ENCODE results near the gene CACNB4.

CACNB4 gene

DNA sequence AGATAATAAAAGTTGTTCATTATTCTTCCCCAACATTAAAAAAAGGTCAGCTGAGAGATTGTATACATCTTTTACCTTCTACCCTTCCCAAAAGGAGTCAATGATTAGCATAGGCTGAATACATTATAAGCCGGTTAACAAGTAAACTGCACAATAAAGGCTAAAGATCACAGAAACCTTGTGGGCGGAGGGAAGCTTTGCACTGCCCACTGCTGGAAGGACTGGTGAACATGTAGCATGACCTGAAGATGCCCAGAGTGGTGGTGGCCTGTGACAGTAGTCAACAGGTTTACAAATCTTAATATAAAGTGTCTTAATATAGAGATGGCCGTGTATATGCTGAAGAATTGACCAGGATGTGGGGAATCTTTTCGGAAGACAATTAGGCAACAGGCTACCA lies 306.3 kb downstream of the CACNB4 start:
- DNase-seq (ENCODE audit: low read depth in 4 of 4, low spot score in 1 of 4) = no peak

DNA sequence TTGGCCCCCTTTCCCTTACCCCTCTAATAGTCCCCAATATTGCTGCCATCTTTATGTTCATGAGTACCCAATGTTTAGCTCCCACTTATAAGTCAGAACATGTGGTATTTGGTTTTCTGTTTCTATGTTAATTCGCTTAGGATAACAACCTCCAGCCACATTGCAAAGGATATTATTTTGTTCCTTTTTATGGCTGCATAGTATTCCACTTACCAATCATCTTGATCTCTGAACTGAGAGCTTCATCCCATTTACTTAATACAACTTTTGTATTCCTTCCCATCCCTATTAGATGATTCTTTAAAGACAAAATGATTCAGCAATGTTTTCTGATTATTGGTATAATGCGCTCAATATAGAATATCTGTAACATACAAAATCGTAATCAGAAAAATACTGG lies 307.3 kb downstream of the CACNB4 start:
- DNase-seq (ENCODE audit: low read depth in 4 of 4, low spot score in 1 of 4) = no peak

DNA sequence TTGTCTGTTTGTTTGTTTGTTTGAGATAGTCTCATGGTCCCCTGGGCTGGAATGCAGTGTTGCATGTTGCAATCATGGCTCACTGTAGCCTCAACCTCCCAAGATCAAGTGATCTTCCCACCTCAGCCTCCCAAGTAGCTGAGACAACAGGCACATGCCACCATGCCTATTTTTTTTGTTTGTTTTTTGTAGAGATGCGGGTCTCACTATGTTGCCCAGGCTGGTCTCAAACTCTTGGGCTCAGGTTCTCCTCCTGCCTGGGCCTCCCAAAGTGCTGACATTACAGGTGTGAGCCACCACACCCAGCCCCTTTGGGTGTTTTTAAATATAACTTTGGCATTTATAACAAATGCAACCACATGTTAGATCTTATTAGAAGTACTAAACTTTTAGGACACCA lies 308.2 kb downstream of the CACNB4 start:
- no peak for DNase-seq (ENCODE audit: low read depth in 4 of 4, low spot score in 1 of 4)

DNA sequence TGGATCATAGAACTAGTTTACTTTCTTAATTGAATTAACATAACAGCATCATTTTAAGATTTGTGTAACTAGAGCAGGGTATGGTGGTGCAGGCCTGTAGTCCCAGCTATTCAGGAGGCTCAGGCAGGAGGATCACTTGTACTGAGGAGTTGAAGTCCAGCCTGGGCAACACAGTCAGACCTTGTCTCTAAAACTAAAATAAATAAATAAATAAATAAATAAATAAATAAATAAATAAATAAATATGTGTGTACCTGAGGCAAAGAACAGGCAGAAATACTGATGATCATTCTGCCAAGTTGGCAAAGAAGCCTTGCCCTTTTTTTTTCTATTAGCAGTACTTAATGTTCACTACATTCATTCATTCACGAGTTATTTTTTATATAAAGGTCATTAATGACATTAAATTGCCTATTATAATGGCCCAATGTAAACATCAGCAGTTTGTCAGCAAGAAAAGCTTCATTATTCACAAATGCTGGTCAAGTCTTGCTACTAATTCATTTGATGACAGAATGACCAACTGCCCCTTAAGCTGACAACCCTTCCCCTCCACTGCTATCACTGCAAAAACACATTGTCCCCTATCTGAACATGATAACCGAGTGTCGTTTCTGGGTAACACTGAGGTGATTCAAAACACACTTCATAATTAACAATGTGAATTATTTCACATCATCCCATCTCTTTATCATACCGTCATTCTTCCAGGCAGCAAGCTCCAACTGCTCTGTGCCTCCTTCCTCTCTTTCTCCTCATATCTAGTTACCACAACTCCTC lies 309.6 kb downstream of the CACNB4 start:
- DNase-seq (ENCODE audit: low read depth in 4 of 4, low spot score in 1 of 4) = no peak

DNA sequence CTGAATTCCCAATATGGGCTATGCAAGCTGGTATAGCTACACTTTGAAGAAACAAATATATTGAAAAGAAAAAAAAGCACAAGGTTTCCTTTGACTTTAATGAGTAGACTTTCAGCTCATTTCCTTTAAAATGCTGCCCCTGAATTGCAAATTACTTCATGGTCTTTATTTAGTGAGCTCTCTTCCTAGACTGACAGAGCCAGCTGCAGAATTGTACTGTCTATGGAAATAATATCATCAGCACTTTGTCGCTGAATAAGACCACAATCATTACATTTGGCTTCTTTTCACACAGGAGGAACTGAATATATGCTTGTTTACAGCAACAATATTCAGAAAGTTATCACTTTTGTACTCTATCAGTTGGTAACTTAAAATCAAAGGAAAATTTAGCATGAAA lies 312.4 kb downstream of the CACNB4 start:
- DNase-seq (ENCODE audit: low read depth in 4 of 4, low spot score in 1 of 4) = no peak

DNA sequence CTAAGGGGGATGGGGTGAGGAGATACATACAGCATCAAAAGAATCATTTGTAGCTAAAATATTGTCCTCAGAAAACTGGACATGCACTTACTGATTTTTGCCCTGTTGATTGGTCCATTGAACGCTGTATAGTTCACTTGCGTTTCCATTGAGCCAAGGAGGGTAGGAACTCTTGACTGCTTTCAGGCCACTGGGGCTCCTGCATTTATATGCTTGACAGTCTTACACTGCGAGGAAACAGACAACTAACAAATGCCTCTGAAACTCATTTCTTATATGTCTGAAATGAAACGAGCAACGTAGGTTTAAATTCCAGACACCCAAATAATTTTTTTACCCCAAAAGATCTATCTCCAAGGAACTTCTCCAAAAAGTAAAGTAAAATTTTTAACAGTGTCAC lies 312.8 kb downstream of the CACNB4 start:
- DNase-seq (ENCODE audit: low read depth in 4 of 4, low spot score in 1 of 4) = no peak

DNA sequence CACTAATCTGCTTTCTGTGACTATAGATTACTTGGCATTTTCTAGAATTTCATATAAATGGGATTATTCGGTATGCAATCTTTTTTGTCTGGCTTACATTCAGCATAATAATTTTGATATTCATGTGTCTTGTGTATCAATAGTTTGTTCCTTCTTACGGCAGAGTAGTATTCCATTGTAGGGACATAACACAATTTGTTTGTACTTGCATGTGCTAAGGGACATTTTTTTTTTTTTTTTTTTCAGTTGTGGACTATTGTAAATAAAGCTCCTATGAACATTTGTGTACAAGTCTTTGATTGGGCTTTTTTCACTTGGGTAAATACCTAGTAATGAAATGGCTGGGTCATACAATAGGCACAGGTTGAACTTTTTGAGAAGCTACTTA lies 315.7 kb downstream of the CACNB4 start:
- DNase-seq (ENCODE audit: low read depth in 4 of 4, low spot score in 1 of 4) = no peak

Data from stimulated activated CD4-positive, alpha-beta T cell treated with anti-CD3 and anti-CD28 coated beads, Interleukin-1b, Interleukin-23, amount 100 ng/mL, for 24 hours (primary cell).